GM18867 (cell line): ENCODE data around the gene CDH10.

Experiments used
- ATAC-seq: cut with Tn5 transposase; IDR thresholded peaks from one replicate; pipeline ENCODE4 v1.9.1; 2021; ENCODE audit warnings: mild to moderate bottlenecking, moderate library complexity; ENCODE audit not compliant: unreplicated experiment

The CDH10 gene

DNA sequence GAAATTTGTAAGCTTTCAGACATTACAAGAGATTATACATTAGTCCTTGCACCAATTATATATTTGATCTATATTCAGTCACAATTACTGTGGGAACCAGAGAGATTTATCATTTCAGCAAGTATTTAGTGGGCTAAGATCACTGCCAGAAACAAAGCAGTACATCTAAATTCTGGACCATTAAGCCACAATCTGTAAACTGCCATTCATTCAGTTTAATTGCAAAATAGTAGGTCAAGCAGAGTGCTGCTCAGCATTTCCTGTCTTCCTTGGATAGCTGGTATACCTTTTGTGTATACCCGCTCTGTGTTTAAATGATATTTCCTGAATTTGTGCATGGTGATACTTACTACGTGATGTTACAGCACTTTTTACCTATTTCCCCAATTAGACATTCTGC lies 42.6 kb downstream of the CDH10 start:
- no peak for ATAC-seq

DNA sequence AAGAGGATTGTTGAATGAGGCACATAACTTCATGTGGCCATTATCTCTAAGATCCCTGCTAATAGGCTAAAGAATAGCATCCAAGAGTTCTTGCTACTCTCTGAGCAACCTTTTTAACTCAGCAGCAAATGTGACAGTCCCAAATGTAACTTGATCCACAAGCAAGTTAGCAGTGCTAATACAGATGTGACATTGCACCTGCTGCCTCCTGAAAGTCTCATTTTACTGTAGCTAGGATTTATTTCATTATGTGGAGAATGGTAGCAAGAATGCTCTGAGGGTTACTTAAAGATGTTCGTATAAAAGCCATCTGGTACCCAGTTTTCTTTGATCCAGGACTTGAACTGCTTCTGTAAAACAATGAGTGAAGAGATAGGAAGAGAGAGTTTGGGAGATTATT lies 45.8 kb downstream of the CDH10 start:
- ATAC-seq, result no peak

DNA sequence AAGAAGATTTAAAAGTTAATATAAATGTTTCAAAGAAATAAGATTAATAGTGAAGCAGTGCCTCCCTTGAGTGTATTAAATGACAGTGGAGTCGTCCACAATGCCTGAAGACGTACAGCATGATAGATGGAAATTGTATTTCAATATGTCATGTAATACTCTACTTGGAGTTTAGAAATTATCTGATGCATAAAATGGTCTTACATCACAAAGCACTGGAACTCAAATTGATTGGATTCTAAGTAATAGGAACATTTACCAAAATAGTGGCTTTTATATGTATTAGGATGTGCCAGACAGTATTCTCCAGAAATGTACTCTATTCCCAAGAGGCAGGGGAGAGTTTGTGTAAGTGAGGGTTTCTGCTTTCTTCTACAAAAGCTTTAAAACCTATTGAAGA lies 49.4 kb downstream of the CDH10 start:
- ATAC-seq, result no peak

DNA sequence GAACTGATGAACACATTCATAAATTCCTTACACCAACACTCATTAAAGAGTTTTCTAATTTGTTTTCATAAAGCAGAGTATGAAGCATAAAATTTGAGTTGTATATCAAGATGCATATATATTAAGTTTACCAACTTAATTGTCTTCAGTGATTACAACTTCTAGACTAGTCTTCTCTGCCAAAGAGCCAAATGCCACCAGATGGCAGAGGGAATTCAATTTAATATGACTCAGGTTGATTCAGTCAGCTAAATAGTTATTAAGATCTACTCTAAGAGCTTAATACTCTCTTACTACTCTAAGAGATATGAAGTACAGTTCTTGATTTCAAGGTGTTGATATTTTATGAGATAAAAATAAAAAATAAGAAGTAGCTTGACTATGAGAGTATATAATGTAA lies 53.4 kb downstream of the CDH10 start:
- ATAC-seq, result no peak

DNA sequence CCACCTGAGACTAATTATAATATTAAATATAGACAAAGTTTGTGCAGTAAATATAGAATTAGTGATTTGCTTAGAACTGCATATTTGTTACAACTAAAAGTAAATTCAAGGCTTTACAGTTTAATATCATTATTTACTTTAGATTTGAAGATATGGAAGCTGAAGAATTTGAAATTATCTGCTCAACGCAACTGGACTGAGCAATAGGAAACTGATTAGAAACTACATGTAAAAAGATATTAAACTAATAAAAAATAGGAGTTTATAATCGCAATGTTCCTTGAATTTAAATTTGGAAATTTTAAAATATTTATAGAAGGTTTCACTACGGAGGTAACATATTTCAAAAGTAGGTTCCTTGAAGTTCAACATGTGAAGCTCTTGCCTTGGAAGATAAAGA lies 55.2 kb downstream of the CDH10 start:
- ATAC-seq, result no peak

DNA sequence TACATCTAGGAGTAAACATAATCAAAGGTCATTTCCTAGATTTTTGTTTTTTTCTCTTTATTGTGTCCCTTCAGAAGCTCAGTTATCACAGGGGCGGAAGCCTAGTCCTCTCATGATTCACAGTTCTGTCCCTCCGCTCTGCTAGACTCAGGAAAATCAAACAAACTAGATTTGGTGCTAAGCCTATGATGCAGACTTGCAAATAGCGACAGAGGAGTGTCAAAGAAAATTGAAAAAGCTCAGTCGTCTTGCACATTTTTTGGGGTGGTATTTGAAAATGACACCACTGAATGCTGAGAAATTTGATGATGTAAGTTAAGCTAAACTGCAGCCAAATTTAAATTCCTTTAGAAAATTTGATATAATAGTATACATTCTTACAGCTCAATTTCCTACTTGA lies 59.0 kb downstream of the CDH10 start:
- no peak for ATAC-seq

DNA sequence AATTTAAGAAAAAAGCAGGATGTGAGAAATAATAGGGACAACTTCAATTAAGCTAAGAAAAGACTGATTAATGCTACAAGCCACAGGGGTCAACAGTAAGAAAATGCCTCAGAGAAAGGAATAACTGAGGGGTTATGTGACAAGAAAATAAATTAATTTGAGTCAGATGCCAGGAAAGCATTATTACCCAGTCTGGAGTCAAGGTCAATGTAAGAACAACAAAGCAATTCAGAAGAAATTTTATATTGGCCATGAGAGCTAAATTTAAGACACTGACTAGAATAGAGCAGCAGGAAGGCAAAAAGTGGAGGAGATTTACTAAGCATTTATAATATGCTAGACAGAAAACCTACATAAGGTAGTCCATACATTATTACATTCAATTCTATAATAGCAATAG lies 73.5 kb downstream of the CDH10 start:
- ATAC-seq, result no peak

DNA sequence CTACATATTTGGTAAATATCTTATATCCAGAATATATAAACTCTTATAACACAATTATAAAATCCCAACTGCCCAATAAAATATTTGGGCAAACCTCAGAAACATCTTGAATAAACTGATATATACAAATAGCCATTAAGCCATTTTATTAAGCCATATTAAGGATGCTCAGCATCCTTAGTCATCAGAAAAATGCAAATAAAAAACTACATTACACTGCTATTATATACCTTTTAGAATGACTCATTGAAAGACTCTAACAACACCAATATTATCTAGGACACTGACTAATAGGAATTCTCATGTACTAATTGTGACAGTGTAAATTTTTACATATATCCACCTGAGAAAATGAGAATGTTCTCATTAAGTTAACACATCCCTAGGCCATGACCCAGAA lies 77.8 kb downstream of the CDH10 start:
- ATAC-seq, result no peak

DNA sequence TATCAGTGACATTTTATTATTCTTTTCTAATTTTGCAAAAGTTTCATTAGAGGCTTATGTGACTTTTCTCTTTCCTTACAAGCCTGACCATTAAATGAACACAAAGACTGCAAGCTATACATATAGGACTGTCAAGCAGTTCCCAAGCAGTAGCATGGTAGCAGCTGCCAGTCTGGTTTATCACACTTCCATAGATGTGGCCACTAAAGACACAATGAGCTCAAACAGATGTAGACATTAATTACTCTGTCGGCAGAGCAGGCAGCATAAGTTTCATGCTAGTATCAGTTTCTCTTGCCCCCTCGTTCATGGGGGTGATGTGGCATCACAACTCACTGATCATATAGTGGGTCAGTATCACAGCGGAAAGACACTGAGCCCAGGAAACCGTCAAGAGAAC lies 89.5 kb downstream of the CDH10 start:
- no peak for ATAC-seq

DNA sequence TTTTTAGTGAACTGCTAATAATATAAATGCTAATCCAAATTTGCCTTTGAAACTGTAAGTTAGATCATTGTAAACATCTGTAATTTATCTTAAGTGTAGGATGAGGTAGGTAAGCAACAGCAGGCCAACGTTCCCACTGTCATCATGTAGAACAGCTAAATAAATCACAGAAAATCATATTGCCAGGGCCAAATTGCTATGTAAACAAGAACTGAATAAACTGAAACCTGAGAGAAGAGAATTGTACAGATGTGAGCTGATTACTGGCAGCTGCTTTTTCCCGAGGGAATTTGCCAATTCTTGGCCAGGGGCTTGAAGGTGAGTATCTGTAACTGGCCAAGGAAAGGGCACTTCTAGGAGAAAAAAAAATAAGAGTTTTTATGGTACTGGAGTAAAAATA lies 97.6 kb downstream of the CDH10 start:
- ATAC-seq, result no peak

DNA sequence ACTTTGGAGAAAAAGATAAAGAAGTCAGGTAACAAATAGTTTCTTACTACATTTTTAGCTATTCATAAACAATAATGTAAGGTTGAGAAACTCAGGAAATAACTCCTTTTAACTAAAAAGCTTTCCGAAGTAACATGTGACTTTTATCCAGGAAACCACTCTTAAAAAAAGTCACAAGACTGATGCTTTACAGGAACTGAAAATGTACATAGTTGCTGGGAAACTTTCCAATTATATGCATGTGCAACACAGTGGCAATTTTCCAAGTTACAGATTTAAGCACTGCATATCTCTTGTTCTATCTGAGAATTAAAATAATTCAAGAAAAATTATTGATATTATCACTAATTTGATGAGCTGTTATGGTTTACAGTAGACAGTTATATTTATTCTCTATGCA lies 105.2 kb downstream of the CDH10 start:
- ATAC-seq, result no peak

DNA sequence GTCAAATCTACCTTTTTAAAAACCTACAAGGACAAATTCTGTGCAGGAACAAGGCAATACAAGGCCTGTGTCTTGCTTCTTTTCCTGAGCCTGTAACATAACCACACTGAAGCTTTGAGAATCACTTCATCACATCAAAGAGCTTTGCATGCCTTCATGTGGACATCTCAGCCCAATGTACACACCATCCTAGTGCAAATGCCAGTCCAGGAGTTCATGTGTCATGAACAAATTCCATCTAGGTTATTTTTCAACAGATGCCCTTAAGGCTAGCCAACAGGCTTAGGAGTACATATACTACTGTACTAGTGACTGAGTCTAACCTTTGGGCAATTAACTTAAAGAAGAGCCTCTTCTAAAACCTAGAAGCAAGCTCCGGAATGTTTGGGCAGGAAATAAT lies 106.4 kb downstream of the CDH10 start:
- ATAC-seq, result no peak

DNA sequence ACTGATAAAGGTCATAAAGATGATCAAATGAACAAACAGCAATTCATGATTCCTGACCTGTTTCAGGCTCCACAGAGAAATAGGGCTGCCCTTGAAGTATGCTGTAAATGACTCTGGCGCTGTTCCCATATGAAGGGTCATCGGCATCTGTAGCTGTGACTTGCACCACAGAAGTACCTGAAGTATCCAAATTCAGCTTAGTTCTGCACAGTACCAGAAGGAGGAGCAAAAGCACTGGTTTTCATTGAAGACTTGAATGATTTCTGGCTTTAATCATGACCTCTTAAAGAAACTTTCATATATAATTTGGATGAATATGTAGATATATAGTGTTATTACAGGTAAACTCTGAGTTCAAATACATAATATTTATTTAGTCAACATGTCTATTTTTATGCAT lies 109.1 kb downstream of the CDH10 start:
- ATAC-seq, result no peak

DNA sequence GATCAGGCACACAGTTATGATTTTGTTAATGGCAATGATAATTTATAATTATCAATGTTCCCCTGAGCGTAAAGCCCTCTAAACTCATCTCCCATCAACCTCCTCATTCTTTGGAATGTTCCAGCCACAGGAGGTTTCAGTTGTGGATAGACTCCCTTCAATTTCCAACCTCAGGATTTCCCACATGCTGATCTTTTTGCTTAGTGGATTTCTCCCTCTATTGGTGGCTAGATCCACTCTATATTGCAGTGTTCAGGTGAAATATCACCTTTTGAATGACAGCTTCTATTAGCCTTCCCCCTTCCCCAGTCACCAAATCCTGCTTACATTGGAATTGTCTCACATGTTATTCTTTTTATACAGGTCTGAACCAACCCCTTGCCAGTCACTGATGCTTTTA lies 113.9 kb downstream of the CDH10 start:
- ATAC-seq, result no peak

DNA sequence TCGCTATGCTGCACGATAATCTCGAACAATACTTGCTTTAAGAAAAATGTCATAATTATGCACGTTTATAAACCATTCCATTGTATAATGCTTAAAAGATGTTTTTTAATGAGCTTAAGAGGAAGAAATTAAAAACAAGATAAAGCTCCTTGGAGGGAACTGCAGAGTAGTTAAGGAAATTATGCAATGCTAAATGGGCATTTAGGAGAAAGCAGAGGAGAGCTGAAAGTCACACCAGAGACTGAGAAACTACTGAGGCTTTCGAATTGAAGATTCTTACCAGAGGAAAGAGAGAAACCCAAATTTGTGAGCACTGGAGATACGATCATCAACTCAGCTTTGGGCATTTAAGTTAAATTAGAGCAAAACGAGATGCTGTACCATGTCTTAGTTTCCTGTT lies 119.4 kb downstream of the CDH10 start:
- ATAC-seq, result no peak

DNA sequence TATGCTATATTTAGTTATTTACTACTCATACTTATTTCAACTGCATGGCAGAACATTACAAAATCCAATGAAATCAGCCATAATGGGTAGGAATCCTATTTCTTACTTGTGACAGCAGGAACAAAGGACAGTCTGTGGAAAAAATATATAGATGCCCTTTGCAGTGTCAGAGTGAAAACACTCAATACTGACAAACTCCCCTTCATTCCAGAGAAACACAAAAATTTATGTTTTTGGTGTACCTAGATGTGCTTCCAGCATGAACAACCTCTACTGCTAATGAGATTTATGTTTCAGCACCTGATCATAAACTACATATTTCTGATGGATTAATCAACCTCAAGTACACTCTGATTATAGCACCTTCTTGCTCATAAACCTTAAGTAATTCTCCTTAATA lies 132.4 kb downstream of the CDH10 start:
- no peak for ATAC-seq

DNA sequence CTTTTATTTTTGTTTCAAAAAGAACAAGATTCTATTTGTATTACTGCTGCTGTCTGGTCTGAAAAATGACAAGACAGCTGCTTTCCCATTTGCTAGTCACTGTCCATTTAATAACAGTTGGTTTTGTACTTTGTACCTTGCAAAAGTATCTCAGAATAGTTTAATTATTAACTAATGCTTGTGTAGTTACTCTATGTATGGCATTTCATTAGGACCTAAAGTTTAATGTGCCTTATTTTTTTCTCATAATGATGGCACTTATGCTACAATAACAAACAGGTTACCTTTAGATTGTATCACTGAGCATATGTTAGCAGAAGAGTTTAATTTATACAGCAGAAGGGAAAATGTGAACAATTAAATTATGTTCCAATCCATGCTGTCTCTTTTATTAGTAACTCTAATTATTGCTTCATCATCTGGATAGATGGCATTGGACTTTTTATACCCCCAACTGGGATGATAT lies 134.2 kb downstream of the CDH10 start:
- no peak for ATAC-seq

DNA sequence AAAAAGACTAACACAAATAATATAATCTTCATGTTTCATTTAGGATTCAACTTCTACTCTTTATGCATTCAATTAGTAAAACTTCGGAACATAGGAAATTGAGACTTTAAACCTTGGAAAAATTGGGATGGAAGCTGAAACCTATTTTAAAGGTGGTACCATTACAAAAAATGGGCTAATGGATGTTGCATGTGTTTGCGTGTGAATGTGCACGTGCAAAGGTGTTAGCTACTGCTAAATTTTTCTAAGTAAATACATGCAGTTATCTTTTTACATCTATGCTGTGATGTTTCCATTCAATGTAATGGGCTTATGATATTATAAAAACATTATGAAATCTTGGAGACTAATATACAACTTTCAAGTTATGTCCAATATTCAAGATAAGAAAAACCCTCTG lies 134.8 kb downstream of the CDH10 start:
- ATAC-seq, result no peak

DNA sequence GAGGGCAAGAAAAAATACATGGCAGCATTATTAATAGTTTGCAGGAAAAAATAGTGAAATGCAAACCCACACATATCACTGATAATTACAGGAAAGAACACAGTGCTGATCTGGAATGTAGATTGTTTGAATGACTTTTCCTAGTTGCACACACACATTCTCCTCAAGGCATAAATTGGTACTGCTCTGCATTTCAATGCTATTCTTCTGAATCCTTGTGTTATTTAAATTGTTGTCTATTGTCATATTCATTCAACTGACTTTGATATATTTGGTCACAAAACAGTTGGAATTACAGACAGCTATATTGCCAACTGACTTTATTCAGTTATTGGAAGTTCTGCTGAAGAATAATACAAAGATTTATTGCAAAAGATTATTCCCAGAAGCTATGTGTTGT lies 139.5 kb downstream of the CDH10 start:
- ATAC-seq, result no peak

DNA sequence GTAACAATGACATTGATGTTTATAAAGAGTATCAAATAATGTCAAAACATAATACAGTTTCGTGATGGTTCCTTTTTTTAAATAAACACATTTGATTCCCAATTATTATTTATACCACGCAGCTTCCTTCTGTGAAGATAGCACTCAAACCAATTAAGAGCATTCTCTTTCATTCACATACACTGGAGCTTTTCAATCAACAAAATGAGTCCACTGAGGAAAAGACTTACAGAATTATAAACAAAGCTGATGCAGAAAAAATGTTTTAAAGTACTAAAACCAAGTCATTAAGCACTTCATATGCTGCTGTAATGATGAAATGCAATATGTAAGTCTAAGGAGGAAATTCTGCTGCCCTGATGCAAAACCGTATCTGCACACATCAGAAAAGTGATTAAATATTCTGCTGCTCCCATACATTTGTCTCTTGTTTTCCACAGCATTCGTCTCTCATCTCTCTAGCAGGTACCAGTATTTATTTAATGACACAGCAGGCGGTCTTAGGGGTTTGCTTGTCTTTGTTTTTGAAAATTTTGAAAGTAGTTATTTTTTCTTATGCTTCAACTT lies 147.1 kb downstream of the CDH10 start:
- ATAC-seq, result no peak

DNA sequence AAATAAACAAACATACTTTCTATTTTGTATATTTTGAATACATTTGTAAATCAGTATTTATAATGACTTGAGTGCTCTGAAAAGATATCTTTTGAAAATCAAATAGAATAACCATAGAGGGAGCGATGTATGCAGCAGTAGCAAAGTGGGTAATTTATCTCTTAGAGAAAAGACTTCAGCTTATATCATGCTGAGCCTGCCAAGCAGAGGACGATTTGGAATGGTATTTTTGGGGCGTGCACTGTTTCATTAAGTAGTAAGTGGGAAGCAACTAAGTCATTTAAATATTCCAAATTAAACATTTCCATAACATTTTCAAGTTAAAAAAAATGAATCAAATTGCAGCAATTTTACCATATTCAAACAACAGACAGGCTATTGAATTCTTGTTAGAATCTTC lies 147.6 kb downstream of the CDH10 start:
- ATAC-seq, result no peak

DNA sequence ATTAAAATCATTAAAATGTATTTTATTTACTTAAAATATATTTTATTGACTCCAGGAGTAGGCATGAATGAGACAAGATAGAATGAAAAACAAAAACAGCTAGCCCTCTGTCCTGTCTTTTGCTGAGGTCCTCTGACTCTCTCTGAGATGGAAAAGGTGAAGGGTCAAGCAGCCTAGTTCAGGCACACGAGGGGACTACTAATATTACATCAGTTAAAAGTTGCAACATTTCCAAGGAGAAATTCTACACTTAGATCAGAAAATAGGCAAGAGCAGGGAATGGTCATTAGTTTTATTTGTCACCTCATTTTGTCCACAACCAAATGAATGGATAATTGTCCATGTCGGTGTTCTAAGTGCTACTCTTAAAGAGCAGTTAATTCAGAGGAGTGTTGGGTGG lies 148.5 kb downstream of the CDH10 start:
- no peak for ATAC-seq

DNA sequence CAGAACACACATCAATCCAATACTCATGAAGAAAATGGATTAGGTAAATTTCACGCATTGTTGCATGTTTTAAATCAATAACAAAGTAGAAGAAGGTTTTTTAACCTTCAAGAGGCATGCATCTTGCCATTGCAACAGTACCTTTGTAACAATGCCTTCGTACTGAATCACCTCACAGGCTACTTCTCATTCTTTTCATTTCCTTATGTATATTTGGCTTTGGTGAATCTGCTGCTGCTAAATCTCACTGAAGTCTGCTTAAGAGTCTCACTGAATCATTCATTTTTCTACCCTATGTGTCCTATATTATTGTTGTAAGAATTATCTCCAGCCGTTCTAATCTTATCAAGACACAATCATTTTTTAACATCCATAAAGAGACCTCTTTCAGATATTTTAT lies 152.5 kb downstream of the CDH10 start:
- no peak for ATAC-seq

DNA sequence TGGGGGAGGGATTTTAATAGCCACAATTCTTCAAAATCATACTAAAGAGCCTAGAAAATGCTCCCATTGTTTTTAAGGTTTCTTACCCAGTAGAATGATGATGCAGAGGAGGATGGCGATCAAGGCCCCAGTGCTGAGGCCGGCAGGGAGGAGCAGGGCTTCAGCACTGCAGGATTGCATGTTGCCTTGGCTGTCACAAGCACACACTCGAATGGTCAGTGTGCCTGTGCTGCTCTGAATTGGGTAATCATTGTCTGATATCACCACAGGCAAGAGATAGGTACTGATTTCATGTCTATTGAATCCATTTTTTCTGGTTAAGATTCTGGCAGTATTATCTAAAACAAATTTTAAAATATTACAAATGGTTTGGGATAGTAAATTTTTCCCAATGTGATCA lies 153.3 kb downstream of the CDH10 start:
- no peak for ATAC-seq
